ENCODE measurements around the gene ALOX12. TPM values are rescaled to one million over a fixed set of nuclear protein-coding genes. Genes with fewer than 3 reads are reported as not detected.

ALOX12 gene
- total RNA-seq, 1 donor from 2014 or later = not detected

DNA sequence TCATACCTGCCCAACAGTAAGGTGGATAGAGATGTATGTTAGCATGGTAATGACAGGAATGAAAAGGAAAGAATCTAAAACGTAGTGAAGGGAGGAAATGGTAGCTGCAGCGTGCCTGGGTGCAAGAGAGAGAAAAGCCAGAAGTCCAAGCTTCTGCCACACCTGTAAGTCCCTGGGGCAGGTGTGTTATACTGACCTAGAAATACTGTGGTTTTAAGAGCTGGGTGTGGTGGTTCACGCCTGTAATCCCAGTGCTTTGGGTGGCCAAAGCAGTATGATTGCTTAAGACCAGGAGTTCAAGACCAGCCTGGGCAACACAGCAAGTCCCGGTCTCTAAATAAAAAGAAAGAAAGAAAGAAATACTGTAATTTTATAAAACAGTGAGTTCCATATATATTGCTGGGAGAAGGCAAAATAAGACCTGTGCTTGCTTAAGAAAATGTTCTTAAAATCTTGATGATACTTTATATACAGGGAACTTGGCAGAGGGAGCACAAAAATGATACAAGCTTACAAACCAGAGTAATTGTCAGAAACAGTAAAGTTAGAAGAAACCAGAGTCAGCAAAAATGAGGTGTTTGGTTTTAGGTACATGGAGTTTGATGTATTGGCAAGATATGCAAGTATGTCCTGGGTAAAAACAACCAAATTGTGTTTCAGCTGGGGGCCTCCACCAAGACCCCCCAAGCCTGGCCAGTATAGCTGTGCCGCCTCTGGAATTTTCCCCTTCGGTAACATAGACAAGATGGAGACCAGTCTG lies 6.6 kb downstream of the ALOX12 start:
- no peak for DNase-seq (ENCODE audit: low read depth in 2 of 2)

DNA sequence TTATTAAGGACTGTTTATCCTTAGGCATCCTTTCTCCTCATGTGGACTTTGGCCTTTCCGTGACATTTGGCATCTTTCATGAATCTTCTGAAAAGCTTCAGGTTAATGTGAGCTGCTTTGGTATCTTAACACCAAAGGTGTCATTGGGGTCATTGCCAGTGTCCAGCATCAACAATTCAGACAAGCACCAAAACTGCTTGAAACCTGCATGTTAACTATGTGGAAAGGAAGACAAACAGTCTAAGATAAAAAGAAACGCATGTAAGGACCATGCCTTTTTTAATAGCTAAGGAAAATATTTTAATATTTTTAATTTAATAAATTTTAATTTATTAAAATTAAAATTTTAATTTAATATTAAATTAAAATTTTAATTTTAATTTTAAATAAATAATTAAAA lies 7.9 kb downstream of the ALOX12 start:
- DNase-seq (ENCODE audit: low read depth in 2 of 2) = no peak

DNA sequence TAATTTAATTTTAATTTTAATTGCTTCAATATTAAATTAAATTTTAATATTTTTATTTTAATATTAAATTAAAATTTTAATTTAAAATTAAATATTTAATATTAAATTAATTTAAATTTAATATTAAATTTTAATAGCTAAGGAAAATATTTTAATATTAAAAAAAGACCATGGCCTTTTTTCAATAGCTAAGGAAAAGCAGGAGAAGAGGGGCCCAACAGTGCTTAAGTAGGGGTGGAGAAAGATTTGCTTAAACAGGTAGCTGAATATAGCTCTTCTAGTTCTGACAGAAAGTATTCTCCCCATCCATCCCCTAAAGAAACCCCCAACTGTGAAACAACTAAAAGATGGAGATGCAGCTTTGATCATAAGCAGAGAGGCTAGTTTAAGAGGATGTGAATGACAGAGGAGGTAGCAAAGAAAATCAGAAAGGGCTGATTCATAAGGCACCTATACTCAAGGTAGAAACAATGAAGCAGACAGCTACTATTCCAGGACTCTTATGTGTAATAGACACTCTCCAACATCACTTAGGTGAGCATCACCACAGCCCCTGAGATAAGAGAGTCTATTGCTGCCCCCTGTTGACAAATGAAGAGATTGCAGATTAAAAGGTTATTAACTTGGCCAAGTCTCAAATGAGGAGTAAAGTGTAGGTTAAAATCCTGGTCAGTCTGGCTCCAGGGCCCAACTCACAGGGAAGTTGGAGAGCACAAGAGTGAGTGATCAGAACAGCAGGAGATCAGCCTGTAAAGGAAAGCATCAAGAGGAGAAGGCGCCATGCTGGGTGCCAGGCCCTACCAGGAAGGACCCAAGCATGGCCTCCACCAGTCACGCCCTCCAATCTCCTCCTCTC lies 8.8 kb downstream of the ALOX12 start:
- DNase-seq (ENCODE audit: low read depth in 2 of 2) = peak; percentile 64 to 78

DNA sequence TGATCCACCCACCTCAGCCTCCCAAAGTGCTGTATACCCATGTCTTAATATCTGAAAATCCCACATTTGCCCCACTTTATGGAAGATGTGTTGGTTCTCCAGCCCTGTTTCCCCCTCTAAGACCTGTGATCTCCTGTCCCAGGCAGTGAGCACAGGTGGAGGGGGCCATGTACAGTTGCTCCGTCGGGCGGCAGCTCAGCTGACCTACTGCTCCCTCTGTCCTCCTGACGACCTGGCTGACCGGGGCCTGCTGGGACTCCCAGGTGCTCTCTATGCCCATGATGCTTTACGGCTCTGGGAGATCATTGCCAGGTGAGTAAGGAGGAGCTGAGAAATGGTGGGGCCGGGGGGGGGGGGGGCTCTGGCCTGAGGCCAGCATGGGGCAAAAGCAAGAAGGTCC lies 9.9 kb downstream of the ALOX12 start:
- no peak for DNase-seq (ENCODE audit: low read depth in 2 of 2)

DNA sequence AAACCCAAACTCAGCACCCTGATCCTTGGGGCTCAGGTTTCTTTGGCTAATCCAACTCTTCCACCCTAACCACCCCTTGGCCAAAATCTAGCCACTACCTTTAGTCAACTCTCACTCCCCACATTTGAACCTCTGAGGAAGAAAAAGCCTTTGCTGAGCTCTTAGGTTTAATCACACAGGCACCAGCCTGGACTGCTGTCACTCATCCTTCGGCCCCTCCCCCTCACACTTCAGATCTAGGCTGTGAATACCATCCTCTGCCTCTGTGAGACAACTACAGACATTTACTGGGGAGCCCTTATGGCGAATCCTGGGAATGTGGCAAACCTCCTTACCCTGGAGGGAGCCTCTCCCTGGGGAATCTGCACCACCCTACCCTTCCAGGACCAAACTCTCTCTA lies 11.3 kb downstream of the ALOX12 start:
- no peak for DNase-seq (ENCODE audit: low read depth in 2 of 2)

DNA sequence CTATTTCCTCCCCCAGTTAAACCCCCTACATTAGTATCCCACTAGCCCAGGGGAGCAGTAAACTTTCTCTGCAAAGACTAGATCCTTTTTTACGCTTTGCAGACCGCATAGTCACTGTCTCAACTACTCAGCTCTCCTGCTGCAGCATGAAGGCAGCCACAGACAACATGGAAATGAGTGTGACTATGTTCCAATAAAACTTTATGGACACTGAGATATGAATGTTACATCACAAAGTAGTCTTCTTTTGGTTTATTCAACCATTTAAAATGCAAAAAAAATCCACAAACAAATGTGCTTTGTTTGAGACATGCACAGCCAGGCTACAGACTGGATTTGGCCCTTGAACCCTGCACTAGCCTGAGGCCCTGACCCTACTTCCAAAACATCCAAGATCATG lies 14.7 kb downstream of the ALOX12 start:
- DNase-seq (ENCODE audit: low read depth in 2 of 2) = no peak

DNA sequence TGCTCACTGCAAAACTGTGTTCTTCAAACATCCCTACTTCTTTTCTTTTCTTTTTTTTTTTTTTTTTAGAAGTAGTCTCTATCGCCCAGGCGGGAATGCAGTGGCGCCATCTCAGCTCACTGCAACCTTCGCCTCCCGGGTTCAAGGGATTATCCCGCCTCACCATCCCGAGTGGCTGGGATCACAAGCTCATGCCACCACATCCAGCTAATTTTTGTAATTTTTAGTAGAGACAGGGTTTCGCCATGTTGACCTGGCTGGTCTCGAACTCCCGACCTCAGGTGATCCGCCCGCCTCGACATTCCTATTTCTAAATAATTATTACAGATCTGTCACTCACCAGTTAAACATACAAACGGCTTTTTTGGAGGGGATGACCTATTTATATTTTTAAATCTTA lies 15.6 kb downstream of the ALOX12 start:
- no peak for DNase-seq (ENCODE audit: low read depth in 2 of 2)

DNA sequence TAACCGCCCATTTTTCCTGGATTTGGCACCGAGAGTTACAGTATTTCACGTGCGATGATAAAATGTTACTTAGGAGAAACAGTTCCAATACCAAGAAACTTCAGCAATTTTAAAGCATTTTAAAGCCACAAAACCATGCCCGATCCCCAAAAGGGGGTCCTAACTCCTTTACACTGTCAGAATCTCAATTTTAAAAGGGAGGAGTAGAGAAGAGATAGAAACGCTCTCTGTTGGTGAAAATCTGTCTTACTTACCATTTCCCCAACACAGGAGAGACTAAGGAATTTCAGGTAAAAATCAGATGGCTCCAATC lies 16.0 kb downstream of the ALOX12 start:
- no peak for DNase-seq (ENCODE audit: low read depth in 2 of 2)

DNA sequence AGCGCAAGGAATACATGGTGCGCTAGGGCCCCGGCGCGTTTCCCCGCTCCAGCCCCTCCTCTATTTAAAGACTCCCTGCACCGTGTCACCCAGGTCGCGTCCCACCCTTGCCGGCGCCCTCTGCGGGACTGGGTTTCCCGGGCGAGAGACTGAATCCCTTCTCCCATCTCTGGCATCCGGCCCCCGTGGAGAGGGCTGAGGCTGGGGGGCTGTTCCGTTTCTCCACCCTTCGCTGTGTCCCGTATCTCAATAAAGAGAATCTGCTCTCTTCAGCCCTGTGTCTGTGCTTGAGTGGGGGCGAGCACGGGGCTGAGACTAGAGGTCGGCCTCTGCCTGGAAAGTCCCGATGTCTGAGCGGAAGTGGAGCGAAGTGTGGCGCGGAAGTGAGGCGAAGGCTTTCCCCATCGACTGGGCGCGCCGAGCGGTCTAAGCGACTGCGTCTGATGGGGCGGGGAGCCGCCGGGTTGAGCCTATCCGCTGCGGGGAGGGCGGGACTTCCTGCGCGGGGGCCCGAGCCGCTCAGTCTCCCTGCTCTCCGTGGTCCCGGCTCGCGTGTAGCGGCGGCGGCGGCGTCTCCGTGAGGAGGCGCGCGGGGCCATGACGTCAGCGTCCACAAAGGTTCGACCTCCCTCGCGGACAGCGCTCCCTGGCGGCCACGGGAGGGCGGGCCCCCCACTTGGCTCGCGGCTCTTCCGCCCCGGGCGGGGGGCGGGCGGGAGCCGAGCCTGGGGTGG lies 18.6 kb downstream of the ALOX12 start:
- DNase-seq (ENCODE audit: low read depth in 2 of 2) = peak; percentile 99

DNA sequence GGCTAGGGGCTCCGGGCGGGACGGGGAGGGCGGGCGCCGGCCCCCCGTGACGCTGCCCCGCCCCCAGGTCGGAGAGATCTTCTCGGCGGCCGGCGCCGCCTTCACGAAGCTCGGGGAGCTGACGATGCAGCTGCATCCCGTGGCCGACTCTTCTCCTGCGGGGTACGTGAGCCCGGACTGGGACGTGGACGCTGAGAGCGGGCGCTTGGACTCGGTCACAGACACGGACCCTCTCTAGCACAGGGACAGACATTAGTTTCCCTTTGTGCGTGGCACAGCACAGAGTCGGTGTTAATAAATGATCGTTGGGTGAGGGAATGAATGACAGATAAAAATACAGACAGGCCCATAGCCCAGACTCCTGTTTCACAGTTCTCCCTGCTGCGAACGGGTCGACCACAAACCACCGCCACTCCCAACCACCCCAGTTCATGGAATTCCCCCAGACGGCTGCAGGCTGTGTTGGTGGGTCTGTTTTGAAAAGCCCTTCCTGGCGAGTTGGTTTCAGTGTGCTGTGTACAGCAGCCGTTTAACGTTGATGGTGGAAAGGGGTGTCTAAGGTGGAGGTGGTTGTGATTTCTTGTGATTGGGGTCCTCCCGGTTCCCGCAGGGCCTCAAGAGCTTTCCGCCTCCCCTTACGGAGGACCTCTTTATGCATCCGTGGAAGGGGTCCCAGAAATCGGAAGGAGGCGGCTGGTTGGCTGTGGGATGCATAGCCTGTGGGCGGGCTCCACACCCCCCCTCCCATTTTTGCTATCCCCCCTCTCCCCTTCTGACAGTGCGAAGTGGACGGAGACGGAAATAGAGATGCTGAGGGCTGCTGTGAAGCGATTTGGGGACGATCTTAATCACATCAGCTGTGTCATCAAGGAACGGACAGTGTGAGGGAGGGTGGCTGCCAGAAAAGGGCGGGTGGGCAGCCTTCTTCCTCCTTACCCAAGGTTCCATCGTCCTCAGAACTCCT lies 19.4 kb downstream of the ALOX12 start:
- DNase-seq (ENCODE audit: low read depth in 2 of 2) = peak; percentile 75 to 76

DNA sequence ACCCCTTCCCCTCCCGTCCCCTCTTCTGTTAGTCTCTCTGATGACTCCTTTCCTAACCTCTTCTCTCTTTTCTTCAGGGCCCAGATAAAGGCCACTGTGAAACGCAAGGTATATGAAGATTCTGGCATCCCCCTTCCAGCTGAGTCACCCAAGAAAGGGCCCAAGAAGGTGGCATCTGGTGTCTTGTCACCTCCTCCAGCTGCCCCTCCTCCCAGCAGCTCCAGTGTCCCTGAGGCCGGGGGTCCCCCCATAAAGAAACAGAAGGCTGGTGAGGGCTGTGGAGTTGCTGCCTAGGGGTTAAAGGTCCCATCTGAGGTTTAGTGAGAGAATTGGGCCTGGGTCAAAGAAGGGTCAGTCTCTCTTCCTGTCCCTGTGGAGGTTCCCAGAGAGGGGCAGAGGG lies 20.6 kb downstream of the ALOX12 start:
- DNase-seq (ENCODE audit: low read depth in 2 of 2) = no peak

DNA sequence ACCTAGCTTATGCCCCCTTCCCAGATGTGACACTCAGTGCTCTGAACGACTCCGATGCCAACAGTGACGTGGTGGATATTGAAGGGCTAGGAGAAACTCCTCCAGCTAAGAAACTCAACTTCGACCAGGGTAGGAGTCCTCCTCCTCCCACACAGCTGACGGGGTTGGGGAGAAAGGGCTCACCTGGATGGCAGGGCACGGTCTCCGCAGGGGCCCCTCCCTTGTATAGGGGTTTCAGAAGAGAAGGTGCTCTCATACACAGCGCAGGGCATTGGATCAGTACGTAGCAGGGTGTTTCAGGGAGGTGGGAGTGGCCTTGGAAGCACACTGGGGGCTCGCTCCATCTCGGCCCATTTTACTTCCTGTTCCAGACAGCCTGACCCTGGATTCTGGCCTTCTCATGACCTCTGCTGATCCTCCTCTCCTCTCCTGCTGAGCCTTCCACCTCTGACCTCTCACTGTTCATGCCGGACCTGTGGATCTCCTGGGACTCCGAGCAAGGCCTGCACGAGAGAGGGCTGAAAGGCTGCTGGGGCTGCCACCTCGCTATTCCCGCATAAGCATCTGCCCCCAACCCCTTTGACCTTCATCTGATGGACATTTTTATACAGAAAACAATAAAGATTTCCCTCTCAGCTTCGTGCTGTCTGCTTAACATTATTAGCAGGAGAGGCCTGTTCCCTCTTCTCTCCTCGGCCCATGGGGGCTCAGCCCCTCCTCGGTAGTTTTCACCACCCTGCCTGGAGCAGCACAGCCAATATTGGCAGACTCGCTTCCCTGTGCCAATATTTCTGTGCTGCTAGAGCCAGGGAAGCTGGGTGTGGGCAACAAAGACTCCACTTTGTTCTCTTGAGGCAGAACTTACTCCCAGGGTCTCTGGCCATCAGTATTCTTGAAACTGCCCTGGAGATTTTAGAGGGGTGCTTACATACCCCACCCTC lies 21.3 kb downstream of the ALOX12 start:
- DNase-seq (ENCODE audit: low read depth in 2 of 2) = no peak

DNA sequence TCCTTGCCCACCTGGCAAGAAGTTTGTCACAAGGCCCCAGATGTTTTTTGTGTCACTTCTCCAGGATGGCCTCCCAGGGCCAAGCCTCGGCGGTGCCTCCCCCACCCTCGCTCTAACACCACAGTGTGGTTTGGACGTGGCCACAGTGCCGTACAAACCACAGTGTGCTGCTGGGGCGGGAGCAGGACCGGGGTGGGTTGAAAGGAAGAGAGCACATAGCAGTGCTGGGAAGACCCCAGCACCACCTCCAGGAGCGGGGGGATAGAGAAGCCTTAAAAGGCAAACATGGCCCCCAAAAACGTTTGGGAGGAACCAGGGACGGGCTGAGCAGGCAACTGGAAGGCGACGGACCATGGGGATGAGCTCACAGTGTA lies 22.0 kb downstream of the ALOX12 start:
- DNase-seq (ENCODE audit: low read depth in 2 of 2) = no peak

DNA sequence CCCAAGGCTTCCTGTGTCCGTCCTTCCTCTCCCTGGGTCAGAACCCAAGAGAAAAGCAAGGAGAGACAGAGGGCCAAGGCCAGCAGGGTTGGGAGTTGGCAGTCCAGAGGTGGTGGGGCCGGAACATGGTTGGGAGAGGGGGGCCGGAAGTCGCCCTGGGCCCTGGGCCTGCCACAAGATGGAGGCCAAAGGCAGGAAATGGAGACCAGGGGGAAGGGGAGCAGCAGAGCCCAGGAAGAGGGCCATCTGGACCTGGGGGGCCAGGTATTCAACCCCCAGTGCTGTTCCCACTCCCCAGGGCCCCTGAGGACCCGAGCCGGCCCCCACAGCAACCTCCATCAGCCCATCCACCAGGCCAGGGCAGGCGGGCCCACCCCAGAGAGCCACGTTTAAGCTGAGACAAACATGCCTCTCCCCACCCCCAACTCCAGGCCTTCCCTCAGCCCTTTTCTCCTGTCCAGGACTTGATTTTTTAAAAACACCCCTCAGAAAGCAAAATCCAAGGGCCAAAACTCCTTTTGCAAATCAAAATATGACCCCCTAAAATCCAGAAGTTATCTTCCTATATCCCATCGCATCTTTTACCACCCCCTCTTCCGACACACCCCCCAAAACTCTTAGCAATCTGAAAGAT lies 22.6 kb downstream of the ALOX12 start:
- no peak for DNase-seq (ENCODE audit: low read depth in 2 of 2)

DNA sequence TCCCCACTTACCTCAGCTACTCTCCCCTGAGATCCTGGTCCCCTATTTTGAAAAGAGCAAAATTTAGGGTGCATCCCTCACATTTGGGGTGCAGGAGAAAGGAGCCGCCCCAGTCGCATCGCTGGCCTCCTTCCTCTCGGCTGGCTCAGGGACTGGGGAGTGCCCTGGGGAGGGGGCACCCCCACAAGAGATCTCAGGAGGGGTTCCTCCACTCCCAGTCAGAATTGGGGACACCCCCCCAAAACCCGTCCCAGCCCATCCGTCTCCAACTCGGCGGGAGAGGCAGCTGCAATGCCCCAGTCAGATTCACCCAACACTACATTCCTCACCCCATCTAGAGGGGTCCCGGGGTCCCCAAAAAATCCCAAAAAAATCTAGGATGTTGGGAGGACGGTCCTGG lies 23.5 kb downstream of the ALOX12 start:
- DNase-seq (ENCODE audit: low read depth in 2 of 2) = no peak

DNA sequence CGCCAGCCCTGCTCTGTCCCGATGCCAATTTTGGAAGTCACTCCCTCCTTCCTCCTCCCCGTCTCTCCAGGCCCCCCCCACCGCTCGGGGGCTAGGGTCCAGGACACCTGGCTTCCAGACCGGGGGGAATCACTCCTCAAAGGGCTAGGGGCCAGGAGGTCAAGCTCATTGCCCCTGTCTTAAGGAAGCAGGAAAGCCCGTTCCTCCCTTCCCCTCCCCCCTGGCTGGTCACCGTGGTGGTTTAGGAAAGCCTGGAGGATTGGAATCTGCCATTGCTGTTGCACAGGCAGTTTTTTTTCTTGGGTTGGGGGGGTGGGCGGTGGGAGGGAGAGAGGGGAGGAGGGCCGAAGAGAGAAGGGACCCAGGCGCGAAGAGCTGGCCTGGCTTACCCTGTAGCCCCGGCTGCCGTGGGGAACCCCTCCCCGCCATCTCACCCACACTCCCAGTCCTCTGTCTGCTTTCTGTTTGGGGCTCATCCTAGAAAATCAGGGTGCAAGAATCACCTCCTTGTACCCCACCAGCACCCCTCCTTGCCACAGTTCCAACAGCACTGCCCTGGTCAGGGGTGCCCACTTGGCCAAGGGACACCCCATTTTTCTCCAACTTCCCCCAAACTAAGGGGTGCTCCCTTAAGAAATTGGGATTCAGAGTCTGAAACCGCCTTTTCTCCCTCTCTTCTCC lies 24.1 kb downstream of the ALOX12 start:
- peak; percentile 42 to 53 for DNase-seq (ENCODE audit: low read depth in 2 of 2)

DNA sequence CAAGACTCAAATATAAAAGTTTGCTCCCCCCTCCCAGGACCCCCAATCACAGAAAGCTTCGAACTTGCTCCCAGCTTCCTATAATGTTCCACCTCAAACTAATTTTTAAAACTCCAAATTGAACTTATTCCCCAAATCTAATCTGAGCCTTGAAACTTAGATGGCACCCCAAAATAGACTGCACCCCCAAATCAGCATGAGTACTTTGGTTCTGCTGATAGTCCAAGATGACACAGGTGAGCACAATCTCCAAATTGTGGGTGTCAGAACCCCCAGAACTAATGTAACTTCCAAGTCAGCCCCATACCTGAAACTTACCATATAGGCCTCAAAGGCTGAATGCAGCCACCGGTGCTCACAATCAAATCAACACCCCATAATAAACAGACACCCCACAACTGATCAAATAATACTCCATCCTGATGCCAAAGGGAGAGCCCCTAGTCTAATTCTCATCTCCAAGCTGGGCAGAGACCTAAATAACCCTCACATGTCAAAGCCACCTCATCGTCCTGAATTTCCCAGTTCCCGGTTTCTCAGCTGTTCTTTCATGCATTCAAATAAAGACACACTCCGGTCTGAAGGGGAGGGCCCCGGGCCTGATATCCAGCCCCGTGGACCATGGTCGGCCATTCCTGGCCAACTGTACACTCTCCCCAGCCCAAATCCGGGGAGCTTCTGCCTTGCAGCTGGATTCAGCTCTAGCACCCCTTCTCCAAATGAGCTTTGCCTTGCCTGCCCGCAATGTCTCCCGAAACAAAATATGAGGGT lies 25.2 kb downstream of the ALOX12 start:
- peak; percentile 49 to 65 for DNase-seq (ENCODE audit: low read depth in 2 of 2)

Data from lung microvascular endothelial cell (primary cell).